Frontal cortex (tissue), 4 donors: ENCODE data around the gene IKZF2. TPM values are rescaled to one million over a fixed set of nuclear protein-coding genes. Genes with fewer than 3 reads are reported as not detected.

ENCODE experiments used
- DNase-seq, 2 donors: peaks; one replicate each; pipeline ENCODE4 v3.0.0; 2012; ENCODE audit warnings: low spot score in 2 of 2
- FAIRE-seq: peaks from 2 replicates; lab custom pipeline; 2012; peaks lifted over from hg19 to GRCh38; lab: Jason Lieb, UNC
- total RNA-seq: library from RNA; depleted of rRNA; stranded (reverse); fragments of >200 nt; gene quantifications from one replicate; pipeline ENCODE4 v1.2.3, GENCODE V29; 2014
- donor health status: control.
- donor health status: control.
- donor health status: control.

Gene IKZF2
- total RNA-seq, 1 donor from 2014 or later: 11.0 TPM

GRCh38 chr2:213013979-213014378, 137.4 kb downstream of the IKZF2 start:
- DNase-seq (no peak), FAIRE-seq (no peak)

GRCh38 chr2:213011505-213011904, 139.9 kb downstream of the IKZF2 start:
- FAIRE-seq (no peak), DNase-seq (no peak)

GRCh38 chr2:213010106-213010779, 141.2 kb downstream of the IKZF2 start:
- FAIRE-seq: no peak

GRCh38 chr2:213007290-213007838, 144.0 kb downstream of the IKZF2 start:
- FAIRE-seq: no peak

More at GRCh38 chr2:213010106-213010779, 141.2 kb downstream of the IKZF2 start:
- no peak for DNase-seq

GRCh38 chr2:213004197-213004821, 147.1 kb downstream of the IKZF2 start:
- DNase-seq (no peak), FAIRE-seq (no peak)

More at GRCh38 chr2:213007290-213007838, 144.0 kb downstream of the IKZF2 start:
- no peak for DNase-seq

GRCh38 chr2:213002383-213002782, 149.0 kb downstream of the IKZF2 start:
- DNase-seq (no peak), FAIRE-seq (no peak)

GRCh38 chr2:213001297-213001910, 150.0 kb downstream of the IKZF2 start:
- DNase-seq (no peak), FAIRE-seq (peak; percentile 40)

DNA sequence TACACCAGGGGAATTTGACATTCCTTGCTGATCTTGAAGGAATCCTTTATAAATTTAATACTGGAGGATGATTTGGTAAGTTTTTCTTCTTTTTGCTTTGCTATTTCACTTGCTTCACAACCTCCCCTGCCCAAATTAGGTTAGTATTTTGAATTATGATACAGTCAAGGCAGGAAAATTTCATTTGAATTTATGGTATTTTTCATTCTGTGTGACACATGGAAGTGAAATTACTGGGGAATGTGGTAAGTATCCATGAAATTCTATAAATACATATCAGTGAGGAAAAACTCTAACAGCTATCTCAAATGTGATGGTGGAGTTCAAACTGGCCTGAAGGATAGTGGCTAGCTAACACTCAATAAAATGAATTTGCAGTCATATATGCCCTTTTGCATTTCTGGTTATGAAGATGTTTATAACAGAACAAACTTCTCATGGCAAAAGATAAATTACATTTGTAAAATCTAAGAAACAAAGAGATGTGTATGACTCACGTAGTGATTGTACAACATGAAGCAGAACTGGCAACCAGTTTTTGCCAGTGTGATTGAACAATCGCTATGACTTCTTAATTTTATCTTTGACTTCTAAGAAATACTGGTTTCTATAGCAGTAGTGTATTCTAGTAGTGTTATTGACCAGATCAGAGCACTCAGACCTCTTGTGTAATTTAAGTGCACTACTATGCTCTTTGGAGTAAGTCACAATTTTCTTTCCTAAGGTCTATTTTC, 152.6 kb downstream of the IKZF2 start:
- no peak for DNase-seq
- FAIRE-seq: no peak

GRCh38 chr2:212997526-212998020, 153.8 kb downstream of the IKZF2 start:
- no peak for FAIRE-seq
- DNase-seq: no peak

DNA sequence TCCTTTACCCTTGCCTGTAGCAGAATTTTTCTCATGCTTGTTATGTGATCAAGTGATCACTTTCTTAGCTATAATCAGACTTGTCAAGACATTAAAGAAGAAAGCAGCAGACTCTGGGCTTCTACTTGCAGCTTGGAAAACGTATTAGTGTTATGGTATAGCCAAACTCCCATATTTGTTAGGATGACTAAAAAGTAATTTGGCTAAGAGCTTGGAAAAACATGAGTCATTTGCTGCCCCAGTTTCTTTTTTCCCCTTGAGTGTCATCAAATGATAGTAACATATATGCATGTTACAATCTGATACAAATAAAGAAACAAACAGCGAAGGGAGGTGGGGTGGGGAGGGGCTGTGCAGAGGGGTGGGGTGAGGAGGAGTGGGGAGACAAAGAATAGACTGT, 155.5 kb downstream of the IKZF2 start:
- DNase-seq (no peak), FAIRE-seq (no peak)

DNA sequence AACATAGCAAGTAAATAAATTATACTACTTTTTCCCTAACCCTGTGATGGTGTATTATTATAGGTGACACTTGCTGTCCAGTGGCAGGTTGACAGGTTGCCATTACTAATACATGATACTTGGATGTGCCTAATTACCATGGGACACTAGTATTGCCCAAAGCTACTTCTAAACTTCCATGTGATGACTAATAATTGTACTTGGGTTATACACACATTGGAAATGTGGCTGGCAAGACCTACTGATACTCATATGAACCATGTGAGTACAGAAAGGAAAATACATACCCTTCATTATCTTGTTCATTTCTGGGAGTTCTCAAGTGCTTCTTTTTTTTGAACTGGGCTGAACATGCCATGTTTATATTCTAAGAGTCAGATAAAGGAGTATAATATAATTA, 156.4 kb downstream of the IKZF2 start:
- FAIRE-seq (no peak), DNase-seq (no peak)

DNA sequence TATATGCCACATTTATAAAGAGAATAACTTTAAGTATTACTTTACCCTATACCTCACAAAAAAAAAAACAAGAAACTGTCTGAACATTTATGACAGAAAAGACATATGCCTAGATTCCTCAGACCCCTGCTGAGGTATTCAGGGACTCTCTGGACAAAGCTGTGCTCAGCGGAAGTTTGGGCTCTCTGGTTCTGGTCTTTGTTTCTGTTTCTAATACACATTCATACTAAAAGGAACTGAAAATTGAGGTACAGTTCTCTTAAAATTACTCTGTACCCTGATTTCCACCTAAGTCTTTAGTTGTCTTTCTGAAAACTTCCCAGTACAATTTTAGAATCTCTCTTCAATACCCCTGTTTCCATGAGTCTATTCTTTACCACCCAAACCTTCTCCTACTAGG, 160.3 kb downstream of the IKZF2 start:
- DNase-seq: no peak
- FAIRE-seq: no peak

DNA sequence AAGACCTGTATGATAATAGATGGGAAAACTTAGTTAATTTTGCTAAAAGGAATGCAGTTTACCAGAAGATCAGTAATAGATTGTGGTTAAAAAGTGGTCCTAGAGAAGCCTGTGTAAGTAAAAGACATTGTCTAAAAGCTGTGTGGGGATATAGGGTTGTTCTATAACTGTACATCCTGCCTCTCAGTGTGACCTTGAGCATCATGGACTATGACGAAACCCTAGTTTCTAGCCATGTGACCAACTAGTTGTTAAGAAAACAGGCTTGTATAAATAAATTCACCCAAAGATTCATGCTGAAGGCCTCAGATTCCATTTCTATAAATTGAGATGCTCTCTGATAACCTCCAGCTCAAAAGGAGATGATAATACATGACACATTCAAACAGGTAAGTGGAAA, 160.7 kb downstream of the IKZF2 start:
- FAIRE-seq (no peak), DNase-seq (no peak)

GRCh38 chr2:212987492-212987891, 163.9 kb downstream of the IKZF2 start:
- no peak for DNase-seq
- no peak for FAIRE-seq

GRCh38 chr2:212984129-212984528, 167.3 kb downstream of the IKZF2 start:
- FAIRE-seq: no peak
- DNase-seq: no peak

DNA sequence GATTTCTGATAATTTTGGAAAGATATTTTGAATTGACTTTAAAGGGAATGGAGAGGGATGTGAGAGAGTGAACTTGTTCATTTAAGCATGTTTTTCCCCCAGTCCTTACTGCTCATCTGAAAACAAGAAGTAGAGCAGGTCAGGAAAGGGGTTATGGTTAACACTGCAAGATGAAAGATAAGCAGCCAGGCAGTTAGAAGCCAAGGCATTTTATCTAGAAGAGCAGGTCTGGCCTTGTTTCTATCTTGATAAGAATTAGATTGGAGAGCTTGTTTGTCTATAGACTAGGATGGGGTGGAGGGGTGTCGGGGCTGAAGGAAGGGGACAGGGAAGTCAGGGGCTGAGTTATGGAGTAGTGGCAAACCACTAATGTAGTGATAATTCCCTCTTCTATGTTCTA, 171.6 kb downstream of the IKZF2 start:
- FAIRE-seq: no peak

GRCh38 chr2:212979046-212979612, 172.3 kb downstream of the IKZF2 start:
- FAIRE-seq (no peak), DNase-seq (no peak)

More for the DNA sequence above, 171.6 kb downstream of the IKZF2 start:
- DNase-seq: no peak

GRCh38 chr2:212977152-212977551, 174.3 kb downstream of the IKZF2 start:
- FAIRE-seq: no peak
- no peak for DNase-seq

DNA sequence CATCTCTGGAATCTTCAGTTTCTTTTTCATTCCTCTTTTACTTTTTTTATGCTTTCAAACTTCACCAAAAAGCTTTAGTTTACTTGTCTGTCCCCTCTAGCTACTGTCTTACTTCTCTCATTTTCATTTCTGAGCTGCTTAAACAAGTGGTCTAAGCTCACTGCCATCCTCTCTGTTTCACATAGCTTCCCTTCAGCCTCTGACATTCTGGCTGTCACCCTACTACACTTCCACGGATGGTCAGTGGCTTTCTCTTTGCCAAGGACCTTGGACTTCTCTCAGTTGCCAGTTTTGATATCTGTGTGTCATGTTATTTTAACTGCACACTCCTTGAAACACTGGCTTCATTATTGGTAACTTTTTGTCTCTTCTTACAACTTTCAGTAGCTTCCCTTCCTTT, 176.1 kb downstream of the IKZF2 start:
- no peak for FAIRE-seq

GRCh38 chr2:212974692-212975091, 176.7 kb downstream of the IKZF2 start:
- FAIRE-seq: no peak
- DNase-seq: no peak

More for the DNA sequence above, 176.1 kb downstream of the IKZF2 start:
- DNase-seq: no peak
